PC-3 (cell line): ENCODE data around the gene C20orf173. TPM values are rescaled to one million over a fixed set of nuclear protein-coding genes. Genes with fewer than 3 reads are reported as not detected.

Experiments used
- ATAC-seq: fragments of 200-7000 bp; cut with Tn5 transposase; 2 replicates; pipeline ENCODE4 v1.9.1; 2020; ENCODE audit warnings: mild to moderate bottlenecking, moderate library complexity
- BruUV-seq: library from RNA; stranded (reverse); fragments of 400-500 nt; replicated peaks from 2 replicates; lab custom pipeline; 2021; lab: Mats Ljungman, UMichigan
- CTCF ChIA-PET: fragments of 300-600 bp; sonication (Branson Sonifier 250); formaldehyde crosslinking; loops from one replicate; lab custom pipeline; 2022; ENCODE audit warnings: antibody characterized with exemption; lab: Charles Lee
- POLR2A ChIA-PET: fragments of 300-600 bp; sonication (Branson Sonifier 250); formaldehyde crosslinking; loops from one replicate; lab custom pipeline; 2022; ENCODE audit warnings: antibody characterized with exemption; ENCODE audit not compliant: unreplicated experiment; lab: Charles Lee
- DNase-seq: peaks from one replicate; pipeline ENCODE4 v3.0.0-alpha.2; 2015
- H2AFZ ChIP-seq: fragments of 300-600 bp; sonication (generic); 2 replicates; pipeline ENCODE4 v1.6.0; 2016; ENCODE audit warnings: antibody characterized with exemption, low read length
- H3F3A ChIP-seq: fragments of 300-600 bp; sonication (generic); one replicate; pipeline ENCODE4 v1.6.0; 2017; ENCODE audit warnings: antibody characterized with exemption, low read length, control low read depth, mild to moderate bottlenecking; ENCODE audit not compliant: unreplicated experiment
- H3K27ac ChIP-seq: fragments of 300-600 bp; sonication (generic); 2 replicates; pipeline ENCODE4 v1.5.1; 2016; ENCODE audit warnings: mild to moderate bottlenecking, low read length
- H3K27me3 ChIP-seq: fragments of 300-600 bp; sonication (generic); 2 replicates; pipeline ENCODE4 v1.6.1; 2016; ENCODE audit warnings: low read length, mixed read lengths
- H3K36me3 ChIP-seq: fragments of 300-600 bp; sonication (generic); 2 replicates; pipeline ENCODE4 v1.6.1; 2016; ENCODE audit warnings: low read depth, mixed run types, low read length, mixed read lengths
- H3K4me1 ChIP-seq: fragments of 300-600 bp; sonication (generic); 2 replicates; pipeline ENCODE4 v1.5.1; 2016; ENCODE audit warnings: low read length; ENCODE audit not compliant: insufficient read depth
- H3K4me2 ChIP-seq: fragments of 300-600 bp; sonication (generic); 2 replicates; pipeline ENCODE4 v1.6.0; 2016; ENCODE audit warnings: low read length
- H3K4me3 ChIP-seq: fragments of 300-600 bp; sonication (generic); 2 replicates; pipeline ENCODE4 v1.5.1; 2016; ENCODE audit warnings: mild to moderate bottlenecking, low read length, mixed read lengths
- H3K79me2 ChIP-seq: fragments of 300-600 bp; sonication (generic); 2 replicates; pipeline ENCODE4 v1.6.1; 2017; ENCODE audit warnings: low read length, mixed read lengths
- H3K9ac ChIP-seq: fragments of 300-600 bp; sonication (generic); 2 replicates; pipeline ENCODE4 v1.6.0; 2016; ENCODE audit warnings: mild to moderate bottlenecking, low read length
- H3K9me2 ChIP-seq: fragments of 300-600 bp; sonication (generic); replicated peaks from 2 replicates; pipeline ENCODE4 v1.6.1; 2016; ENCODE audit warnings: mixed run types, low read length, mixed read lengths
- H3K9me3 ChIP-seq: fragments of 300-600 bp; sonication (generic); 2 replicates; pipeline ENCODE4 v1.6.1; 2016; ENCODE audit warnings: low read length, mixed read lengths
- H4K20me1 ChIP-seq: fragments of 300-600 bp; sonication (generic); 2 replicates; pipeline ENCODE4 v1.6.1; 2016; ENCODE audit warnings: low read length, mixed read lengths
- EZH2 ChIP-seq: fragments of 300-600 bp; sonication (generic); IDR thresholded peaks from one replicate; pipeline ENCODE4 v1.6.1; 2017; ENCODE audit warnings: antibody characterized with exemption, mild to moderate bottlenecking, low read length; ENCODE audit not compliant: unreplicated experiment
- EZH2phosphoT487 ChIP-seq: fragments of 300-600 bp; sonication (generic); IDR thresholded peaks from 2 replicates; pipeline ENCODE4 v1.6.1; 2018; ENCODE audit warnings: mild to moderate bottlenecking, antibody characterized with exemption, low read length, borderline replicate concordance
- intact Hi-C: fragments of 100-400 bp; cut with micrococcal nuclease; formaldehyde crosslinking; loops from 2 replicates; pipeline ENCODE4 v1.9.0; 2023
- total RNA-seq: library from RNA; depleted of rRNA; stranded (reverse); fragments of >200 nt; gene quantifications from 2 replicates; pipeline ENCODE4 v1.2.3, GENCODE V29; 2014
- TF ChIP-seq, protein P1 (sequence below): fragments of 300-600 bp; sonication (generic); conservative IDR thresholded peaks from 2 replicates; pipeline ENCODE4 v1.5.1; 2017; ENCODE audit warnings: antibody characterized with exemption, low read depth, mild to moderate bottlenecking, low read length

C20orf173 gene
- total RNA-seq, 1 experiment from 2014 or later: not detected

- peaks cover 25% of the 10 kb centered on the region for H3K4me1 ChIP-seq
- H3K4me3 ChIP-seq: no peak overlapping the region
- peaks cover 4% of the 10 kb centered on the region for H3F3A ChIP-seq
- DNase-seq (no peak), ATAC-seq (no peak)
- H3K9me3 ChIP-seq: no peaks in the 10 kb centered on the region
- CTCF ChIA-PET: no interaction called here
- TF ChIP-seq EZH2phosphoT487 (no peak), EZH2 (no peak)
- intact Hi-C loops: loop anchor here (10.0 kb wide), 1 partner anchor 149 kb away; the partner anchor contains the start of genes CPNE1 and RBM12
- H2AFZ ChIP-seq: no peak overlapping the region
- H3K9me2 ChIP-seq: no peaks in the 10 kb centered on the region
- no peaks in the 10 kb centered on the region for H4K20me1 ChIP-seq
- no TSS peak for BruUV-seq
- peak overlapping the region; percentile 24; the same call in 1 of the 2 replicates for H3K9ac ChIP-seq
- peak overlapping the region; percentile 89 for H3K27ac ChIP-seq
- H3K79me2 ChIP-seq: no peaks in the 10 kb centered on the region
- H3K4me2 ChIP-seq: peak overlapping the region; percentile 72
- POLR2A ChIA-PET: interaction anchor here (0.7 kb wide), 1 partner anchor 1403 kb away, joined by 4 read pairs; the partner anchor contains the start of gene EIF2S2
- peaks cover 14% of the 10 kb centered on the region; the same call in 1 of the 2 replicates for H3K36me3 ChIP-seq
- no peaks in the 10 kb centered on the region for H3K27me3 ChIP-seq
Measured at GRCh38 chr20:35515341-35515740, 14.1 kb downstream of the C20orf173 start.

DNA sequence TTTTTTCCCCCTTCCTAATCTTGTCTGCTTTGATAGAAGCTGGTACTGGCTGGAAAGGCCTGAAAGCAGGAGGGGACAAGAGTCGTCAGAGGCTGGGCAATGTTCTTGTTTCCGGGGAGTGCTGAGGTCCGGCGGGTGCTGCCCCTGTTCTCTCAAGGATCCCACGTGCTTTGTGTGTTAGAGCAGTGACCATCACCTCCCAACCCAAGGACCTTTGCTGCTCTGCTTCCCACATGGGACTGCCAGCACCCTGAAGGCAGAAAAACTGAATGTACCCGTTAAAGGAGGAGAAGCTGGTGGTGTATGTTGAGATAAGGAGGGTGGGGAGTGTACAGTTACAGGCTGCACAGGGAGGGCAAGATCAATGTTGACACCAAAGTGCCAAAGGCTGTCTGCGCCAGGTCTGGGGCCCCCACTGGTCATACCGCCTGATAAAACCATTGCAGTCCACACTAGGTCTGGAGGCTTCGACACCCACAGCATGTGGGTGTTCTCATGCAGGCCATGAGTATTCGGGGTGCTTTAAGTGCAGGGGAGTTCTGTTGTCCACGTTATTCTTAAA lies 15.0 kb downstream of the C20orf173 start:
- Histone ChIP-seq H3K27ac (no peak overlapping the region), H3K4me2 (no peak overlapping the region), H3K36me3 (peaks cover 18% of the 10 kb centered on the region; the same call in 1 of the 2 replicates), H3K9me2 (no peaks in the 10 kb centered on the region), H4K20me1 (no peaks in the 10 kb centered on the region), H3K27me3 (no peaks in the 10 kb centered on the region), H3K9me3 (no peaks in the 10 kb centered on the region), H3K79me2 (no peaks in the 10 kb centered on the region), H3K4me1 (peaks cover 25% of the 10 kb centered on the region), H2AFZ (no peak overlapping the region), H3K4me3 (no peak overlapping the region), H3F3A (peaks cover 4% of the 10 kb centered on the region), H3K9ac (no peak overlapping the region)
- DNase-seq (no peak), ATAC-seq (no peak)
- intact Hi-C loops: loop anchor here (10.0 kb wide), 1 partner anchor 150 kb away; the partner anchor contains the start of genes CPNE1 and RBM12
- BruUV-seq: TSS peak; percentile 8
- ChIA-PET CTCF (no interaction called here), POLR2A (interaction anchor here (0.5 kb wide), 1 partner anchor 75 kb away, joined by 3 read pairs; no protein-coding TSS in a partner anchor)
- TF ChIP-seq EZH2 (no peak), EZH2phosphoT487 (no peak)
- TF ChIP-seq, protein P1, sequence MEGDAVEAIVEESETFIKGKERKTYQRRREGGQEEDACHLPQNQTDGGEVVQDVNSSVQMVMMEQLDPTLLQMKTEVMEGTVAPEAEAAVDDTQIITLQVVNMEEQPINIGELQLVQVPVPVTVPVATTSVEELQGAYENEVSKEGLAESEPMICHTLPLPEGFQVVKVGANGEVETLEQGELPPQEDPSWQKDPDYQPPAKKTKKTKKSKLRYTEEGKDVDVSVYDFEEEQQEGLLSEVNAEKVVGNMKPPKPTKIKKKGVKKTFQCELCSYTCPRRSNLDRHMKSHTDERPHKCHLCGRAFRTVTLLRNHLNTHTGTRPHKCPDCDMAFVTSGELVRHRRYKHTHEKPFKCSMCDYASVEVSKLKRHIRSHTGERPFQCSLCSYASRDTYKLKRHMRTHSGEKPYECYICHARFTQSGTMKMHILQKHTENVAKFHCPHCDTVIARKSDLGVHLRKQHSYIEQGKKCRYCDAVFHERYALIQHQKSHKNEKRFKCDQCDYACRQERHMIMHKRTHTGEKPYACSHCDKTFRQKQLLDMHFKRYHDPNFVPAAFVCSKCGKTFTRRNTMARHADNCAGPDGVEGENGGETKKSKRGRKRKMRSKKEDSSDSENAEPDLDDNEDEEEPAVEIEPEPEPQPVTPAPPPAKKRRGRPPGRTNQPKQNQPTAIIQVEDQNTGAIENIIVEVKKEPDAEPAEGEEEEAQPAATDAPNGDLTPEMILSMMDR: no peak

GRCh38 chr20:35511814-35512420 lies 17.5 kb downstream of the C20orf173 start:
- no peaks in the 10 kb centered on the region for H3K9me2 ChIP-seq
- no peaks in the 10 kb centered on the region for H4K20me1 ChIP-seq
- peaks cover 4% of the 10 kb centered on the region for H3F3A ChIP-seq
- no peak overlapping the region for H3K4me2 ChIP-seq
- no peaks in the 10 kb centered on the region for H3K27me3 ChIP-seq
- peaks cover 25% of the 10 kb centered on the region for H3K4me1 ChIP-seq
- POLR2A ChIA-PET: no interaction called here
- intact Hi-C loops: loop anchor here (2.0 to 10.0 kb wide), 2 partner anchors 29 to 153 kb away; partner anchors contain the start of genes CPNE1 and RBM12
- CTCF ChIA-PET: interaction anchor here (0.6 kb wide), 1 partner anchor 228 kb away, joined by 3 read pairs; no protein-coding TSS in a partner anchor
- no peak overlapping the region for H3K4me3 ChIP-seq
- H3K27ac ChIP-seq: no peak overlapping the region
- H2AFZ ChIP-seq: no peak overlapping the region
- H3K9me3 ChIP-seq: no peaks in the 10 kb centered on the region
- ATAC-seq: 0 out of 2 replicates have a peak, but pooled peaks have one; percentile 5
- H3K36me3 ChIP-seq: peaks cover 19% of the 10 kb centered on the region; the same call in 1 of the 2 replicates
- peak; percentile 68 for DNase-seq
- TF ChIP-seq, protein P1: peak; percentile 92
- no peak for TF ChIP-seq EZH2phosphoT487
- no peak for TF ChIP-seq EZH2
- no peak overlapping the region for H3K9ac ChIP-seq
- BruUV-seq: no TSS peak
- H3K79me2 ChIP-seq: no peaks in the 10 kb centered on the region
